Neural cell (in vitro differentiated cells): Measurements from ENCODE around the gene ASB1. TPM values are rescaled to one million over a fixed set of nuclear protein-coding genes. Genes with fewer than 3 reads are reported as not detected.

ENCODE experiments used
- H2AFZ ChIP-seq: fragments of 200-600, 300-800 bp; sonication (generic), shearing (Covaris generic); 2 replicates; pipeline ENCODE4 v1.6.0; 2014; ENCODE audit warnings: low read depth, mild to moderate bottlenecking, antibody characterized with exemption, low read length, moderate library complexity
- H3F3A ChIP-seq: fragments of 200-600 bp; shearing (Covaris generic); 2 replicates; pipeline ENCODE4 v1.6.1; 2016; ENCODE audit warnings: mild to moderate bottlenecking, moderate library complexity, mixed read lengths, antibody characterized with exemption, low read length; ENCODE audit not compliant: insufficient read depth, poor library complexity, severe bottlenecking
- H3K27ac ChIP-seq: fragments of 200-600, 300-800 bp; sonication (generic), shearing (Covaris generic); 2 replicates; pipeline ENCODE4 v1.5.1; 2014; ENCODE audit warnings: mild to moderate bottlenecking, low read length, moderate library complexity
- H3K27me3 ChIP-seq: fragments of 300-800, 200-600 bp; sonication (generic), shearing (Covaris generic); 2 replicates; pipeline ENCODE4 v1.6.0; 2014; ENCODE audit warnings: mild to moderate bottlenecking, low read depth, low read length, moderate library complexity; ENCODE audit not compliant: insufficient read depth
- H3K36me3 ChIP-seq: fragments of 300-800, 200-600 bp; sonication (generic), shearing (Covaris generic); 2 replicates; pipeline ENCODE4 v1.5.1; 2014; ENCODE audit warnings: mild to moderate bottlenecking, antibody characterized with exemption, low read length, moderate library complexity; ENCODE audit not compliant: insufficient read depth
- H3K4me2 ChIP-seq: fragments of 300-800, 200-600 bp; sonication (generic), shearing (Covaris generic); 2 replicates; pipeline ENCODE4 v1.6.0; 2014; ENCODE audit warnings: mild to moderate bottlenecking, low read length
- H3K4me3 ChIP-seq: fragments of 300-800, 200-600 bp; sonication (generic), shearing (Covaris generic); 2 replicates; pipeline ENCODE4 v1.5.1; 2014; ENCODE audit warnings: mild to moderate bottlenecking, low read length, moderate library complexity
- H3K79me2 ChIP-seq: fragments of 200-600 bp; shearing (Covaris generic); replicated peaks from 2 replicates; pipeline ENCODE4 v1.6.0; 2014; ENCODE audit warnings: mild to moderate bottlenecking, low read length, moderate library complexity; ENCODE audit not compliant: insufficient read depth
- H3K9ac ChIP-seq: fragments of 300-800, 200-600 bp; sonication (generic), shearing (Covaris generic); 2 replicates; pipeline ENCODE4 v1.6.1; 2016; ENCODE audit warnings: mild to moderate bottlenecking, low read length, mixed read lengths
- H3K9me2 ChIP-seq: fragments of 200-600 bp; shearing (Covaris generic); 2 replicates; pipeline ENCODE4 v1.6.1; 2016; ENCODE audit warnings: mild to moderate bottlenecking, low read length, mixed read lengths; ENCODE audit not compliant: insufficient read depth
- H3K9me3 ChIP-seq: fragments of 200-600, 300-800 bp; sonication (generic), shearing (Covaris generic); 2 replicates; pipeline ENCODE4 v1.6.1; 2016; ENCODE audit warnings: mild to moderate bottlenecking, mixed run types, low read length, moderate library complexity, mixed read lengths
- H4K20me1 ChIP-seq: fragments of 200-600 bp; shearing (Covaris generic); 2 replicates; pipeline ENCODE4 v1.6.1; 2016; ENCODE audit warnings: mild to moderate bottlenecking, mixed run types; ENCODE audit not compliant: insufficient read depth
- CTCF ChIP-seq: fragments of 450-650 bp; IDR thresholded peaks from 2 replicates; pipeline ENCODE4 v1.5.1; 2014; ENCODE audit warnings: antibody characterized with exemption, mild to moderate bottlenecking, moderate library complexity; ENCODE audit not compliant: poor library complexity, severe bottlenecking
- EP300 ChIP-seq: fragments of 450-650 bp; conservative IDR thresholded peaks from 2 replicates; pipeline ENCODE4 v1.6.1; 2014; ENCODE audit warnings: antibody characterized with exemption, mild to moderate bottlenecking, moderate library complexity; ENCODE audit not compliant: poor library complexity, severe bottlenecking
- EZH2 ChIP-seq: fragments of 200-600, 300-800 bp; shearing (Covaris generic), sonication (generic); IDR thresholded peaks from 2 replicates; pipeline ENCODE4 v1.6.1; 2014; ENCODE audit warnings: antibody characterized with exemption, low read length, borderline replicate concordance, mild to moderate bottlenecking; ENCODE audit not compliant: insufficient read depth, poor library complexity, severe bottlenecking
- MXI1 ChIP-seq: fragments of 450-650 bp; conservative IDR thresholded peaks from 2 replicates; pipeline ENCODE4 v1.6.1; 2014; ENCODE audit warnings: antibody characterized with exemption, mild to moderate bottlenecking; ENCODE audit not compliant: poor library complexity, severe bottlenecking
- POLR2AphosphoS5 ChIP-seq: IDR thresholded peaks from 2 replicates; pipeline ENCODE4 v1.6.1; 2012
- RAD21 ChIP-seq: fragments of 450-650 bp; conservative IDR thresholded peaks from 2 replicates; pipeline ENCODE4 v1.6.1; 2014; ENCODE audit warnings: antibody characterized with exemption, mild to moderate bottlenecking, moderate library complexity
- REST ChIP-seq: IDR thresholded peaks from 2 replicates; pipeline ENCODE4 v1.6.1; 2012; ENCODE audit warnings: borderline replicate concordance
- SMC3 ChIP-seq: fragments of 450-650 bp; conservative IDR thresholded peaks from 2 replicates; pipeline ENCODE4 v1.6.1; 2014; ENCODE audit warnings: antibody characterized with exemption, mild to moderate bottlenecking, moderate library complexity; ENCODE audit not compliant: poor library complexity
- TAF1 ChIP-seq: IDR thresholded peaks from 2 replicates; pipeline ENCODE4 v1.6.1; 2012; ENCODE audit warnings: low read depth
- polyA plus RNA-seq: library from polyadenylated mRNA; depleted of rRNA; stranded (reverse); fragments of >200 nt; gene quantifications from 2 replicates; pipeline ENCODE4 v1.2.3, GENCODE V29; 2014

ASB1 gene
- polyA plus RNA-seq, 1 donor from 2014 or later = 13.7 TPM

- no peaks in the 10 kb centered on the region for H4K20me1 ChIP-seq
- no peak overlapping the region for H3K9ac ChIP-seq
- H3K9me2 ChIP-seq = no peaks in the 10 kb centered on the region
- H3K4me2 ChIP-seq = no peak overlapping the region
- peaks cover 17% of the 10 kb centered on the region for H3K79me2 ChIP-seq
- no peak overlapping the region for H3K27ac ChIP-seq
- no peak overlapping the region for H3K4me3 ChIP-seq
- H3K27me3 ChIP-seq = no peaks in the 10 kb centered on the region
- TF ChIP-seq SMC3 (no peak), CTCF (no peak), EP300 (no peak), POLR2AphosphoS5 (no peak), RAD21 (no peak), TAF1 (no peak), EZH2 (no peak), REST (no peak), MXI1 (no peak)
- no peaks in the 10 kb centered on the region for H3F3A ChIP-seq
- H3K9me3 ChIP-seq = no peaks in the 10 kb centered on the region
- H3K36me3 ChIP-seq = no peaks in the 10 kb centered on the region
- no peak overlapping the region for H2AFZ ChIP-seq
These were observed 17.5 kb downstream of the ASB1 start for GRCh38 chr2:238444242-238444641.

GRCh38 chr2:238445409-238446190 is 18.9 kb downstream of the ASB1 start:
- Histone ChIP-seq H3K36me3 (no peaks in the 10 kb centered on the region), H2AFZ (no peak overlapping the region), H3F3A (no peaks in the 10 kb centered on the region), H4K20me1 (no peaks in the 10 kb centered on the region), H3K27me3 (no peaks in the 10 kb centered on the region), H3K27ac (no peak overlapping the region), H3K4me3 (no peak overlapping the region), H3K79me2 (peaks cover 13% of the 10 kb centered on the region), H3K9me3 (no peaks in the 10 kb centered on the region), H3K9me2 (no peaks in the 10 kb centered on the region), H3K4me2 (no peak overlapping the region), H3K9ac (no peak overlapping the region)
- TF ChIP-seq EZH2 (no peak), REST (no peak), MXI1 (no peak), RAD21 (no peak), CTCF (no peak), SMC3 (no peak), TAF1 (no peak), POLR2AphosphoS5 (no peak), EP300 (no peak)
